ENCODE measurements around the gene ZNF317.

The ZNF317 gene

GRCh38 chr19:9130965-9131364 lies 9.2 kb upstream of the ZNF317 start:
- H3K4me3 ChIP-seq (ENCODE audit: low read depth, low read length) = no peak overlapping the region
- no peak for TF ChIP-seq CTCF (IDR thresholded peaks at IDR 0.05; ENCODE audit: low read depth, low read length)

- no peak for TF ChIP-seq CTCF (IDR thresholded peaks at IDR 0.05; ENCODE audit: low read depth, low read length)
- H3K4me3 ChIP-seq (ENCODE audit: low read depth, low read length) = no peak overlapping the region
These were observed 7.8 kb upstream of the ZNF317 start for GRCh38 chr19:9132422-9132821.

GRCh38 chr19:9139609-9140158 lies 513 bp upstream of the ZNF317 start:
- H3K4me3 ChIP-seq (ENCODE audit: low read depth, low read length) = peak overlapping the region; percentile 99
- TF ChIP-seq CTCF (IDR thresholded peaks at IDR 0.05; ENCODE audit: low read depth, low read length) = no peak

GRCh38 chr19:9144920-9145319 lies 4.7 kb downstream of the ZNF317 start:
- no peak for TF ChIP-seq CTCF (IDR thresholded peaks at IDR 0.05; ENCODE audit: low read depth, low read length)
- H3K4me3 ChIP-seq (ENCODE audit: low read depth, low read length) = no peak overlapping the region

- no peak for TF ChIP-seq CTCF (IDR thresholded peaks at IDR 0.05; ENCODE audit: low read depth, low read length)
- H3K4me3 ChIP-seq (ENCODE audit: low read depth, low read length) = no peak overlapping the region
These were observed 6.7 kb downstream of the ZNF317 start for GRCh38 chr19:9146882-9147281.

GRCh38 chr19:9148697-9149096 lies 8.5 kb downstream of the ZNF317 start:
- no peak for TF ChIP-seq CTCF (IDR thresholded peaks at IDR 0.05; ENCODE audit: low read depth, low read length)
- H3K4me3 ChIP-seq (ENCODE audit: low read depth, low read length) = no peak overlapping the region

- no peak overlapping the region for H3K4me3 ChIP-seq (ENCODE audit: low read depth, low read length)
- no peak for TF ChIP-seq CTCF (IDR thresholded peaks at IDR 0.05; ENCODE audit: low read depth, low read length)
These were observed 9.8 kb downstream of the ZNF317 start for GRCh38 chr19:9149997-9150396.

Measured in WI38 (cell line).